Right lobe of liver (tissue), 6 donors: ENCODE data around the gene ARHGAP19. TPM values are rescaled to one million over a fixed set of nuclear protein-coding genes. Genes with fewer than 3 reads are reported as not detected.

ENCODE experiments used
- ATAC-seq, 4 donors: fragments of 200-7000 bp; cut with Tn5 transposase; one replicate each; pipeline ENCODE4 v1.9.1; 2020; ENCODE audit warnings: mild to moderate bottlenecking in 4 of 4, moderate library complexity in 4 of 4
- DNase-seq, 3 donors: peaks; one replicate each; pipeline ENCODE4 v3.0.0-alpha.2; 2020
- H3K27ac ChIP-seq, 3 donors: fragments of 200-600 bp; one replicate each; pipeline ENCODE4 v1.8.0; 2022
- H3K27me3 ChIP-seq, 2 donors: fragments of 200-600 bp; one replicate each; pipeline ENCODE4 v1.8.0; 2022
- H3K36me3 ChIP-seq, 4 donors: fragments of 200-600 bp; sonication (generic) in 1 of 4; one replicate each; pipeline versions ENCODE4 v1.5.1 to v1.8.0; 2017 to 2022; ENCODE audit warnings: control low read depth in 1 of 4
- H3K4me1 ChIP-seq, 4 donors: fragments of 200-600 bp; sonication (generic) in 1 of 4; one replicate each; pipeline versions ENCODE4 v1.5.1 to v1.8.0; 2017 to 2022; ENCODE audit warnings: control low read depth in 1 of 4
- H3K4me3 ChIP-seq, 3 donors: fragments of 200-600 bp; one replicate each; pipeline ENCODE4 v1.8.0; 2022
- H3K9me3 ChIP-seq, 4 donors: fragments of 200-600 bp; sonication (generic) in 1 of 4; one replicate each; pipeline versions ENCODE4 v1.5.1 to v1.8.0; 2017 to 2022; ENCODE audit warnings: control low read depth in 1 of 4
- CTCF ChIP-seq, 4 donors: fragments of 200-600 bp in 3 of 4; fragments of 450-650 bp in 1 of 4; IDR thresholded peaks; one replicate each; pipeline versions ENCODE4 v1.5.1 to v1.8.0; 2016 to 2022; ENCODE audit warnings: antibody characterized with exemption in 4 of 4, mild to moderate bottlenecking in 2 of 4
- POLR2A ChIP-seq: fragments of 450-650 bp; IDR thresholded peaks from one replicate; pipeline ENCODE4 v1.6.1; 2017; ENCODE audit warnings: antibody characterized with exemption, mild to moderate bottlenecking
- WGBS: methylation state at CpG from one replicate; pipeline ENCODE4 v1.1.6; 2018; ENCODE audit warnings: low coverage, low lambda C conversion rate; ENCODE audit not compliant: insufficient coverage; ENCODE audit errors: missing lambda C conversion rate; 5-methylcytosine and 5-hydroxymethylcytosine counted together
- intact Hi-C, 2 donors: fragments of 100-400 bp; cut with DNase I; formaldehyde crosslinking; loops; one replicate each; pipeline versions ENCODE4 v1.11.2 to v1.14.1; 2022
- total RNA-seq, 6 experiments: library from RNA; depleted of rRNA in 2 of 6; stranded (reverse); fragments of >200 nt in 2 of 6; fragmentation: NEBNext Ultra II Directional in 3 of 6; extraction: Animal tissue kit (Norgen Biotek cat#: 25700) in 3 of 6; gene quantifications; one replicate each; pipeline versions ENCODE4 v1.1.0 to v1.2.4, GENCODE V29; 2016 to 2023
- donor health status: DM: no; HTN: yes; CAD: no.
- donor health status: DM: no; HTN: no; CAD: no.
- donor health status: DM: no; HTN: no; CAD: no.
- donor health status: DM: no; HTN: yes; CAD: no.
- donor health status: DM: no; HTN: yes; CAD: no.

ARHGAP19 gene
- total RNA-seq, 6 experiments from 2014 or later, result 2.3 to 5.5 (median 3.4) TPM

- 23% methylated on average over 4 of the region's 11 CpGs for WGBS
- Histone ChIP-seq H3K27me3 (peaks cover 0 to 9% of the 10 kb centered on the region in 2 donors), H3K36me3 (no peaks in the 10 kb centered on the region), H3K27ac (no peak overlapping the region), H3K4me3 (no peak overlapping the region), H3K4me1 (peaks cover 0 to 7% (median 0%) of the 10 kb centered on the region in 4 donors), H3K9me3 (no peaks in the 10 kb centered on the region)
- ATAC-seq, result no peak
- intact Hi-C loops, result no loop called here
- TF ChIP-seq POLR2A (no peak), CTCF (IDR thresholded peaks at IDR 0.05) (no peak)
- peak in 1 of 3 donors; percentile 18 for DNase-seq
Measured at GRCh38 chr10:97188261-97188711, 104.2 kb downstream of the ARHGAP19 start.

- Histone ChIP-seq H3K27me3 (peaks cover 0 to 9% of the 10 kb centered on the region in 2 donors), H3K4me3 (no peak overlapping the region), H3K4me1 (peaks cover 0 to 7% (median 0%) of the 10 kb centered on the region in 4 donors), H3K27ac (no peak overlapping the region), H3K9me3 (no peaks in the 10 kb centered on the region), H3K36me3 (no peaks in the 10 kb centered on the region)
- DNase-seq, result peak in 1 of 3 donors; percentile 44
- 58% methylated on average over 9 of the region's 18 CpGs for WGBS
- TF ChIP-seq POLR2A (no peak), CTCF (IDR thresholded peaks at IDR 0.05) (no peak)
- no peak for ATAC-seq
- intact Hi-C loops, result no loop called here
Measured at GRCh38 chr10:97186911-97187310, 105.5 kb downstream of the ARHGAP19 start.

GRCh38 chr10:97185326-97186058 is 106.9 kb downstream of the ARHGAP19 start, which contains the start of gene SLIT1:
SLIT1 (minus strand) TSS chr10:97185959; CDS start chr10:97185674, 285 bp downstream.
- H3K9me3 ChIP-seq, result no peaks in the 10 kb centered on the region
- H3K36me3 ChIP-seq, result no peaks in the 10 kb centered on the region
- intact Hi-C loops, result no loop called here
- H3K27ac ChIP-seq, result no peak within 1 kb of the TSS
- no peak for TF ChIP-seq POLR2A
- TF ChIP-seq CTCF (IDR thresholded peaks at IDR 0.05), result no peak
- no peak within 1 kb of the TSS for H3K4me3 ChIP-seq
- peaks cover 0 to 9% of the 10 kb centered on the region in 2 donors for H3K27me3 ChIP-seq
- peaks cover 0 to 7% (median 0%) of the 10 kb centered on the region in 4 donors for H3K4me1 ChIP-seq
- DNase-seq (peak in 1 of 3 donors; percentile 54), ATAC-seq (no peak)
- WGBS, result 3% methylated on average over 11 of the region's 74 CpGs

GRCh38 chr10:97184971-97185325 is 107.5 kb downstream of the ARHGAP19 start:
- Histone ChIP-seq H3K4me3 (no peak overlapping the region), H3K9me3 (no peaks in the 10 kb centered on the region), H3K27me3 (peaks cover 0 to 9% of the 10 kb centered on the region in 2 donors), H3K36me3 (no peaks in the 10 kb centered on the region), H3K27ac (no peak overlapping the region), H3K4me1 (peaks cover 0 to 7% (median 0%) of the 10 kb centered on the region in 4 donors)
- 0% methylated on average over 1 of the region's 17 CpGs for WGBS
- TF ChIP-seq POLR2A (no peak), CTCF (IDR thresholded peaks at IDR 0.05) (no peak)
- intact Hi-C loops, result no loop called here
- ATAC-seq (no peak), DNase-seq (peak in 1 of 3 donors; percentile 37)
